GM10248 (cell line): ENCODE data around the gene SPC24.
A peak's percentile ranks its signal among the peaks of the same experiment; 100 is the strongest.
"Not testable (repeated sequence)": the region's sequence is repeated elsewhere in the genome, so short reads cannot be mapped to it uniquely, and the experiment has no call there.

Source experiments
- CTCF ChIA-PET: fragments of 300-600 bp; sonication (Branson Sonifier 250); formaldehyde crosslinking; extraction: SDS; loops from one replicate; lab custom pipeline; 2021; ENCODE audit warnings: antibody characterized with exemption; lab: Yijun Ruan, JAX
- POLR2A ChIA-PET: fragments of 350-650 bp; sonication (Branson Sonifier 250); formaldehyde crosslinking; extraction: SDS; loops from one replicate; lab custom pipeline; 2020; ENCODE audit warnings: antibody characterized with exemption; lab: Yijun Ruan, JAX
- DNase-seq: peaks from one replicate; pipeline ENCODE4 v3.0.0; 2012; ENCODE audit errors: extremely low spot score
- TF ChIP-seq, protein P1 (sequence below): IDR thresholded peaks from 2 replicates; pipeline ENCODE4 v1.5.1; 2012; ENCODE audit warnings: mild to moderate bottlenecking, low read depth; ENCODE audit errors: extremely low read depth, missing control alignments, control extremely low read depth

SPC24 gene

GRCh38 chr19:11145536-11145924 is 10.1 kb downstream of the SPC24 start:
- CTCF ChIA-PET = interaction anchor here (2.0 kb wide), 1 partner anchor 19 kb away, joined by 8 read pairs; no protein-coding TSS in a partner anchor
- POLR2A ChIA-PET = no interaction called here
- no peak for DNase-seq
- TF ChIP-seq, protein P1, sequence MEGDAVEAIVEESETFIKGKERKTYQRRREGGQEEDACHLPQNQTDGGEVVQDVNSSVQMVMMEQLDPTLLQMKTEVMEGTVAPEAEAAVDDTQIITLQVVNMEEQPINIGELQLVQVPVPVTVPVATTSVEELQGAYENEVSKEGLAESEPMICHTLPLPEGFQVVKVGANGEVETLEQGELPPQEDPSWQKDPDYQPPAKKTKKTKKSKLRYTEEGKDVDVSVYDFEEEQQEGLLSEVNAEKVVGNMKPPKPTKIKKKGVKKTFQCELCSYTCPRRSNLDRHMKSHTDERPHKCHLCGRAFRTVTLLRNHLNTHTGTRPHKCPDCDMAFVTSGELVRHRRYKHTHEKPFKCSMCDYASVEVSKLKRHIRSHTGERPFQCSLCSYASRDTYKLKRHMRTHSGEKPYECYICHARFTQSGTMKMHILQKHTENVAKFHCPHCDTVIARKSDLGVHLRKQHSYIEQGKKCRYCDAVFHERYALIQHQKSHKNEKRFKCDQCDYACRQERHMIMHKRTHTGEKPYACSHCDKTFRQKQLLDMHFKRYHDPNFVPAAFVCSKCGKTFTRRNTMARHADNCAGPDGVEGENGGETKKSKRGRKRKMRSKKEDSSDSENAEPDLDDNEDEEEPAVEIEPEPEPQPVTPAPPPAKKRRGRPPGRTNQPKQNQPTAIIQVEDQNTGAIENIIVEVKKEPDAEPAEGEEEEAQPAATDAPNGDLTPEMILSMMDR = no peak

DNA sequence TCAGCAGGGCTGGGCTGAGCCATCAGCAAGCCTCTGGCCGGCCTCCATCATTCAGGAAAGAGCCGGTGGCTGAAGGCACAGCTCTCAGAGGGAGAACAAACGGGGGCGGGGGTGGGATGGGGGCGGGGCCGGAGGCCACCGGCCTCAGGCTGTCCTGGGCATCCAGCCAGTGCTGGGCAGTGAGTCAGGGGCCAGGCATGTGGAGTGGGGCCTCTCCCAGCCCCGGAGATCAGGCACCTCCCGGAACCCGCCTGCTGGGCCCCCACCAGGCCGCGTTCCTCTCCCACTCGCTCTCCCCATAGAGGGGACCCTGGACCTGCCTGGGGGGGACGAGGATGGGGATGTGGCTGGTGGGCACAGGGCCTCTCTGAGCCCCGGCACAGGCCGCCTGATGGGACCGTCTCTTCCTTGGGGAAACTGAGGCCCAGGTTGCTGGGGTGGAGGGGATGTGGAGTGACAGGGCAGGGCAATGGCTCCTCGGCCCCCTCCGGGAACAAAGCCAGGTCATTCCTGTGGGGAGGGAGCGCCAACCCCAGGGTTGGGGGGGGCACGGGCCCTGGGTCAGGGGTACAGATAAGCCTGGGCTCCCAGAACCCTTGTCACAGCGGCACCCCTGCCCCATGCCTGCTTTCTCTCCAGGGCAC is 12.9 kb downstream of the SPC24 start:
- ChIA-PET CTCF (interaction anchor here (1.5 kb wide), 1 partner anchor 9 kb away, joined by 4 read pairs; no protein-coding TSS in a partner anchor), POLR2A (interaction anchor here (0.6 kb wide), 1 partner anchor 51 kb away, joined by 3 read pairs; no protein-coding TSS in a partner anchor)
- DNase-seq = no peak
- TF ChIP-seq, protein P1 = no peak

DNA sequence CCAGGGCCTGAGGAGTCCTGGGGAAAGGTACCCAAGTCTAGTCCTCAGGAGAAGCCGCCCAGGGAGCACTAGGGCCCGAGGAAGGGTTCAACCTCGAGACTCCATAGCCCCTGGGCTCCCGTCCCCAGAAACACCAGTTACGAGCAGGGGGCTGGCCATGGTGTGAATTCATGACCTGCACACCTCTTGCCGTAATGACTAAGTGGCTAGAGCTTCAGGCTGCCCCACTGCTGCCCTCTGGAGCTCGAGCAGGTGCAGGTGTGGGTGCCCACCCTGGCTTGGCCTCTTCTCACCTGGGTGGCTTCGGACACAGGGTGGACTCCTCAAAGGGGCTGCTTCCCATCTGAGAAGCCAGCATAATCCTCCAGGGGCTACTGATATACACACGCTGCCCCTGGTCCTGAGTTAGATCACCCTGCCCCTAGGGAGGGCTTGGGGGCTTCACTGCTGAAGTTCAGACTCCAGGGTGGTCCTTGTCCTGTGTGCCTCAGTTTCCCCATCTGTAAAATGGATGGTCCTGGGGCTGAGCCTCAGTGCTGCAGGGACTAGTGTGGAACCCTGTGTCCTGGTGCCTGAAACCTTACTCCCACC is 13.6 kb downstream of the SPC24 start:
- TF ChIP-seq, protein P1 = no peak
- ChIA-PET CTCF (no interaction called here), POLR2A (interaction anchor here (0.6 kb wide), 1 partner anchor 51 kb away, joined by 3 read pairs; no protein-coding TSS in a partner anchor)
- no peak for DNase-seq

DNA sequence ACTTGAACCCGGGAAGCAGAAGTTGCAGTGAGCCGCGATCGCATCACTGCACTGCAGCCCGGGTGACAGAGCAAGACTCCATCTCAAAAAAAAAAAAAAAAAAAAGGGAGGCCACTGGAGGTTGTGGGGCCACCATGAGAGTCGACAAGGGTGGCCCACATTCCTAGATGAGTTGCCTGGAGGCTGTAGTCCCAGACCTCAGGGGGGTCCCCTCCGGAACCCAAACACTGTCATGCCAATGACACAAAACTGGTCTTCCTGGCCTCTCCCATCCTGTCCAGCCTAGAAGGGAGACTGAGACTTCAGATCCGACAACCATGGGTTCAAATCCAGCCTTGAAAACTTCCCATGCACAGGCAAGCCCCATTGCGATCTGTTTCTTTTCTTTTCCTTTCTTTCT is 14.7 kb downstream of the SPC24 start:
- POLR2A ChIA-PET = no interaction called here
- peak; percentile 3 for DNase-seq
- TF ChIP-seq, protein P1 = no peak
- CTCF ChIA-PET = interaction anchor here (0.7 kb wide), 1 partner anchor 11 kb away, joined by 3 read pairs; no protein-coding TSS in a partner anchor

- CTCF ChIA-PET = interaction anchor here (1.5 to 6.4 kb wide), 3 partner anchors 9 to 64 kb away, joined by 3 to 42 read pairs (median 20); no protein-coding TSS in a partner anchor
- POLR2A ChIA-PET, DNase-seq: not testable (repeated sequence)
These were observed 15.5 kb downstream of the SPC24 start for GRCh38 chr19:11140023-11140538.

DNA sequence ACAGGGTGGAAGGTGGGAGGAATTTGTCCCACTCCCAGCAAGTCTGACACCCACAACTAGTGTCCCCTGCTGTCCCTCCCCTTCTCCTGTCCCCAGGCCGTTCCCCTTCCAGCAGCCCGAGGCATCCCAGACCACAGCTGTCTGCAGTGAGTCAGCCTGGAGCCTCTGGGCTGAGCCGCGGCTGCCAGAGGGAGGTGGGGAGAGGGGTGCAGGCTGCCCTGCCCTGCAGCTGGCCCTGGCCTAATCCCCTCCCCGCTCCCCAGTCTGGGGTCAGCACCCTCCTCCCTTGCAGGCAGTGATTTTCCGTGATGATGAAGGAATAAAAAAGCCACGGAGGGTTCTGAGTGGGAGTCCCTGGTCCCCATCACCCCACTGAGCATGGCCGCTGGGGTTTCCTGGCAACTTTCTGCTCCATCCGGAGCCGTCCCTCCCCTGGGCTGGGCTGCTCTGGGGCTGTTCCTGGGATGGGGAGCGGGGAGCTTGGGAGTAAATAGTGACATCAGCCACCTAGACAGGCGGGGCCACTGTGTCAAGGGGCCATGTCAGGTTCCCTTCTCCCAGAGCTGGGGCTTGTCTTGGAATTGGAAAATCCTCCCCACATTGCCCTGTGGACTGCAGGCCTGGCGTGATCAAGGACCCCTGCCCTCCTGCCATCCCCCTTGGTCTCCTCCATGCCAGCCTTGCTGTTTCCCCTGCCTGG is 16.8 kb downstream of the SPC24 start:
- POLR2A ChIA-PET = no interaction called here
- CTCF ChIA-PET = interaction anchor here (0.7 to 6.4 kb wide), 13 partner anchors 11 to 344 kb away, joined by 3 to 42 read pairs (median 4); no protein-coding TSS in a partner anchor
- TF ChIP-seq, protein P1 = no peak
- peak; percentile 20 for DNase-seq
